ENCODE results near the gene RPP30.
"Not testable (repeated sequence)": the region's sequence is repeated elsewhere in the genome, so short reads cannot be mapped to it uniquely, and the experiment has no call there.

RPP30 gene

DNA sequence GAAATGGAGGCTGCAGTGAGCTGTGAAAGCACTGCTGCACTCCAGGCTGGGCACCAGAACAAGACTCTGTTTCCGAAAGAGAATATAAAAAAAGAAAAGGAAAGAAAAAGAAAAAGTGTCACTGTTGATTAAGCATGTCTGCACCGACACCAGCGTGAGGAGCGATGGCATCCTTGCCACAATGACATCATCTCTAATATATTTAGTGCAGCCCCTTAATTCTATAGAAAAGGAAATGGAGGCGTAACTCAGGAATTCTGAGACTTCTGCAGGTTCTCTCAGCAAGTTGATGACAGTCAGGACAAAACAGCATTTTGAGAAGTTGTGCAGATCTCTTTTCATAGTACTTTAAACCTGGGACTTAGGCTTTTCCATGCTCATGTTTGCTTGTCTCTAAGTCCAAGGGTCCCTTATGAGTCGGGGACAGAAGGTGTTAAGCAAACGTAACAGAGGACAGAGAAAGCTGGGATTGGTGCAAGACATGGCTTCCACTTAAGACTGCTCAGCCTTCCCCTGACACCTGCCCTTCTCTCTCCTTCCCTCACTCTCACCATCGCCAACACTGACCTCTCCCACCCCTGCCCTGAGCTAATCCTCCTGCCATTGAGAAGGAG, 66.0 kb downstream of the RPP30 start:
- no peak for DNase-seq (ENCODE audit: extremely low read depth in 1 of 2, low read depth in 1 of 2)

DNA sequence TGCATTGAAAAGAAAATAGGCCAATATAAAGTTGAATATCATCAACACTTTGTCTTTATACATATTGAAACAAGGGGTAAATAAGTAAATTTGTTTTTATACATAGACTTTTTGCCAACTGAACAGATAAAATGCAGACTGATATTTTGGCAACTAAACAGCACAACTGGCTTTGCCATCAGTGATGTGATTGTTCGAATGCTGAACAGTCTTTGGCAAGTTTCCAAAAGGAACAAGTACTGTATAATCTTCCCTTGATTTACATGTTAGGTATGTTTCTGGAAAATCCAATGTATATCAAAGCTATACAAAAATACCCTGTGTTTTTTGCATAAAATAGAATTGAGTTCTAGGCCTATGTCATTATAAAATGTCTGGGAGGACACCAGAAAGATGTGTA, 67.3 kb downstream of the RPP30 start:
- no peak for DNase-seq (ENCODE audit: extremely low read depth in 1 of 2, low read depth in 1 of 2)

GRCh38 chr10:90939648-90940047, 67.9 kb downstream of the RPP30 start:
- no peak for DNase-seq (ENCODE audit: extremely low read depth in 1 of 2, low read depth in 1 of 2)

DNA sequence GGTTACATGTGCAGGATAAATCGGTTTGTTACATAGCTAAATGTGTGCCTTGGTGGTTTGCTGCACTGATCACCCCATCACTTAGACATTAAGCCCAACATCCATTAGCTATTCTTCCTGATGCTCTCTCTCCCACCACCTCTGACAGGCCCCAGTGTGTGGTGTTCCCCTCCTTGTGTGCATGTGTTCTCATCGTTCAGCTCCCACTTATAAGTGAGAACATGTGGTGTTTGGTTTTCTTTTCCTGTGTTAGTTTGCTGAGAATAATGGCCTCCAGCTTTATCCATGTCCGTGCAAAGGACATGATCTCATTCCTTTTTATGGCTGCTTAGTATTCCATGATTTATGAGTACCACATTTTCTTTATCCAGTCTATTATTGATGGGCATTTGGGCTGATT, 71.2 kb downstream of the RPP30 start:
- not testable (repeated sequence) for DNase-seq (ENCODE audit: extremely low read depth in 1 of 2, low read depth in 1 of 2)

DNA sequence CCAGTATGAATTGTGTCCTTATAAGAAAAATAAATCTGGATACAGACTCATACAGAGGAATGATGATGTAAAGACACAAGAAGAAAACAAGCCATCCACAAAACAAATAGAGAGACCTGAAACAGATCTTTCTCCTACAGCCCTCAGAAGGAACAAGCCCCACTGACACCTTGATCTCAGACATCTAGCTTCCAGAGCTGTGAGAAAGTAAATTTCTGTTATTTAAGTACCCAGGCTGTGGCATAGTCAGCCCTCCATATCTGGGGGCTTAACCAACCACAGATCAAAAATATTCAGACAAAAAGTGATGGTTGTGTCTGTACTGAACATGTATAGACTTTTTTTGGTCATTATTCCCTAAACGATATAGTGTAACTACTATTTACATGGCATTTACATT, 73.0 kb downstream of the RPP30 start:
- no peak for DNase-seq (ENCODE audit: extremely low read depth in 1 of 2, low read depth in 1 of 2)

DNA sequence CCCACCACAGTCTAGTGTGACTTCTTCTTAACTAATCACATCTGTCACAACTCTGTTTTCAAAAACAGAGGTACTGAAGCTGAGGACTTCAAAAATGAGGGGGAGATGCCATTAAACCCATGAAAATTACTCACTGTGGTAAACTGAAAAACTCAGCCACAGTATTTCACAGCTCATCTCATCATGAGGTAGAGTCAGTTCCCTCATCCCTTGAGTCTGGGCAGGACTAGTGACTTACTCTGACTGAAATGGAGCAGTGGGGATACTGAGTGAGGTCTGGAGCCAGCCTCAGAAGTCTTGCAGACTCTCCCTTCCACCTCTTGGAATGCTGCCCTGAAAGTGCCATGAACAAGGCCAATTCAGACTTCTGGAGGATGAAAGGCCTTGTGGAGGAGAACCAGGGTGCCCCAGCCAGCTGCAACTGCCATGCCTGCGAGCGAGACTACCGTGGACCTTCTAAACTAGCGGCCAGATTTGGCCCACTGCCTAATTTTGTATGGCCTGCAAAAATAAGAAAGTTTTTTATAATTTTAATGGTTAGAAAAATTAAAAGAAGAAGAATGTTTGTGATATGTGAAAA, 73.8 kb downstream of the RPP30 start:
- DNase-seq (ENCODE audit: extremely low read depth in 1 of 2, low read depth in 1 of 2) = no peak

- DNase-seq (ENCODE audit: extremely low read depth in 1 of 2, low read depth in 1 of 2) = no peak
These were observed 75.5 kb downstream of the RPP30 start for GRCh38 chr10:90947030-90947960.

Measured in stimulated activated CD8-positive, alpha-beta memory T cell treated with anti-CD3 and anti-CD28 coated beads, Interleukin-7, amount 100 ng/mL, for 48 hours (primary cell).